ENCODE results near the gene AP2A2. TPM values are rescaled to one million over a fixed set of nuclear protein-coding genes. Genes with fewer than 3 reads are reported as not detected.

The AP2A2 gene
- total RNA-seq, 6 experiments from 2014 or later = 65.4 to 73.4 (median 70.9) TPM

GRCh38 chr11:937841-938261 is 12.2 kb downstream of the AP2A2 start:
- Mint-ChIP-seq H3K4me1 (ENCODE audit: low read depth) (peaks cover 30% of the 10 kb centered on the region), H3K4me3 (no peak overlapping the region), H3K27ac (no peak overlapping the region), H3K36me3 (ENCODE audit: low read depth) (no peaks in the 10 kb centered on the region), H3K9me3 (no peaks in the 10 kb centered on the region), H3K27me3 (ENCODE audit: insufficient read depth) (no peaks in the 10 kb centered on the region)
- no peak for DNase-seq
- TF ChIP-seq CTCF (IDR thresholded peaks at IDR 0.05) = no peak

GRCh38 chr11:940496-941135 is 14.9 kb downstream of the AP2A2 start:
- peaks cover 32% of the 10 kb centered on the region for H3K4me1 Mint-ChIP-seq (ENCODE audit: low read depth)
- H3K9me3 Mint-ChIP-seq = no peaks in the 10 kb centered on the region
- no peak for TF ChIP-seq CTCF (IDR thresholded peaks at IDR 0.05)
- no peaks in the 10 kb centered on the region for H3K27me3 Mint-ChIP-seq (ENCODE audit: insufficient read depth)
- H3K4me3 Mint-ChIP-seq = no peak overlapping the region
- no peak overlapping the region for H3K27ac Mint-ChIP-seq
- no peak for DNase-seq
- peaks cover 15% of the 10 kb centered on the region for H3K36me3 Mint-ChIP-seq (ENCODE audit: low read depth)

GRCh38 chr11:942823-943222 is 17.2 kb downstream of the AP2A2 start:
- H3K9me3 Mint-ChIP-seq = peaks cover 2% of the 10 kb centered on the region; the same call in 1 of the 2 replicates
- no peak for DNase-seq
- peak overlapping the region; percentile 50; the same call in 1 of the 2 replicates for H3K27ac Mint-ChIP-seq
- peaks cover 32% of the 10 kb centered on the region for H3K4me1 Mint-ChIP-seq (ENCODE audit: low read depth)
- TF ChIP-seq CTCF (IDR thresholded peaks at IDR 0.05) = no peak
- no peaks in the 10 kb centered on the region for H3K27me3 Mint-ChIP-seq (ENCODE audit: insufficient read depth)
- H3K36me3 Mint-ChIP-seq (ENCODE audit: low read depth) = peaks cover 26% of the 10 kb centered on the region
- no peak overlapping the region for H3K4me3 Mint-ChIP-seq

GRCh38 chr11:944711-945470 is 19.2 kb downstream of the AP2A2 start:
- peaks cover 42% of the 10 kb centered on the region for H3K36me3 Mint-ChIP-seq (ENCODE audit: low read depth)
- DNase-seq = no peak
- no peak for TF ChIP-seq CTCF (IDR thresholded peaks at IDR 0.05)
- peak overlapping the region; percentile 13; the same call in 1 of the 2 replicates for H3K27ac Mint-ChIP-seq
- peaks cover 32% of the 10 kb centered on the region for H3K4me1 Mint-ChIP-seq (ENCODE audit: low read depth)
- H3K27me3 Mint-ChIP-seq (ENCODE audit: insufficient read depth) = no peaks in the 10 kb centered on the region
- H3K4me3 Mint-ChIP-seq = no peak overlapping the region
- peaks cover 10% of the 10 kb centered on the region; the same call in 1 of the 2 replicates for H3K9me3 Mint-ChIP-seq

- Mint-ChIP-seq H3K27ac (no peak overlapping the region), H3K4me3 (no peak overlapping the region), H3K36me3 (ENCODE audit: low read depth) (peaks cover 43% of the 10 kb centered on the region), H3K27me3 (ENCODE audit: insufficient read depth) (no peaks in the 10 kb centered on the region), H3K4me1 (ENCODE audit: low read depth) (peaks cover 23% of the 10 kb centered on the region), H3K9me3 (peaks cover 10% of the 10 kb centered on the region; the same call in 1 of the 2 replicates)
- DNase-seq = no peak
- no peak for TF ChIP-seq CTCF (IDR thresholded peaks at IDR 0.05)
These were observed 20.3 kb downstream of the AP2A2 start for GRCh38 chr11:945986-946385.

All from HFFc6 (cell line).